ENCODE data around the gene GRAMD4. TPM values are rescaled to one million over a fixed set of nuclear protein-coding genes. Genes with fewer than 3 reads are reported as not detected.
A peak's percentile ranks its signal among the peaks of the same experiment; 100 is the strongest.

GRAMD4 gene
- polyA plus RNA-seq, 3 donors, result 9.5 to 33.3 (median 12.6) TPM

- TF ChIP-seq, protein P1, sequence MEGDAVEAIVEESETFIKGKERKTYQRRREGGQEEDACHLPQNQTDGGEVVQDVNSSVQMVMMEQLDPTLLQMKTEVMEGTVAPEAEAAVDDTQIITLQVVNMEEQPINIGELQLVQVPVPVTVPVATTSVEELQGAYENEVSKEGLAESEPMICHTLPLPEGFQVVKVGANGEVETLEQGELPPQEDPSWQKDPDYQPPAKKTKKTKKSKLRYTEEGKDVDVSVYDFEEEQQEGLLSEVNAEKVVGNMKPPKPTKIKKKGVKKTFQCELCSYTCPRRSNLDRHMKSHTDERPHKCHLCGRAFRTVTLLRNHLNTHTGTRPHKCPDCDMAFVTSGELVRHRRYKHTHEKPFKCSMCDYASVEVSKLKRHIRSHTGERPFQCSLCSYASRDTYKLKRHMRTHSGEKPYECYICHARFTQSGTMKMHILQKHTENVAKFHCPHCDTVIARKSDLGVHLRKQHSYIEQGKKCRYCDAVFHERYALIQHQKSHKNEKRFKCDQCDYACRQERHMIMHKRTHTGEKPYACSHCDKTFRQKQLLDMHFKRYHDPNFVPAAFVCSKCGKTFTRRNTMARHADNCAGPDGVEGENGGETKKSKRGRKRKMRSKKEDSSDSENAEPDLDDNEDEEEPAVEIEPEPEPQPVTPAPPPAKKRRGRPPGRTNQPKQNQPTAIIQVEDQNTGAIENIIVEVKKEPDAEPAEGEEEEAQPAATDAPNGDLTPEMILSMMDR (IDR thresholded peaks at IDR 0.05), result no peak
- peaks cover 0 to 2% (median 0%) of the 10 kb centered on the region in 3 donors for H3K27me3 Mint-ChIP-seq (ENCODE audit: low read depth in 3 of 3)
- H3K36me3 Mint-ChIP-seq, result peaks cover 36 to 65% of the 10 kb centered on the region in 2 donors
- peak overlapping the region in 2 of 7 donors; percentile 46 to 69 for H3K27ac Mint-ChIP-seq
- Histone ChIP-seq H3K9me3 (replicated peaks in 1 of 2; ENCODE audit: control insufficient read depth in 1 of 2, insufficient read depth in 1 of 2, low read length in 2 of 2) (no peaks in the 10 kb centered on the region), H4K20me1 (ENCODE audit: insufficient read depth, low read length) (peaks cover 65% of the 10 kb centered on the region), H3K36me3 (replicated peaks in 1 of 2; ENCODE audit: control insufficient read depth in 1 of 2, insufficient read depth in 2 of 2, low read length in 2 of 2) (peaks cover 60 to 65% of the 10 kb centered on the region in 2 donors), H3K4me1 (ENCODE audit: control insufficient read depth in 1 of 2, insufficient read depth in 2 of 2, low read length in 2 of 2) (peaks cover 16 to 20% of the 10 kb centered on the region in 2 donors), H3K4me2 (replicated peaks; ENCODE audit: extremely low read depth, low read length, poor library complexity, severe bottlenecking) (no peak overlapping the region), H3K9ac (ENCODE audit: insufficient read depth, low read length, poor library complexity, severe bottlenecking) (no peak overlapping the region), H3K4me3 (replicated peaks in 1 of 3; ENCODE audit: low read depth in 2 of 3, low read length in 3 of 3) (no peak overlapping the region), H3K27me3 (ENCODE audit: control insufficient read depth in 2 of 2, insufficient read depth in 2 of 2, low read length in 2 of 2) (no peaks in the 10 kb centered on the region), H3K27ac (ENCODE audit: low read depth in 1 of 2, low read length in 2 of 2) (no peak overlapping the region), H3K79me2 (ENCODE audit: insufficient read depth, low read length) (peaks cover 3% of the 10 kb centered on the region), H2AFZ (ENCODE audit: insufficient read depth, low read depth, low read length, poor library complexity, severe bottlenecking) (no peak overlapping the region)
- peaks cover 37% of the 10 kb centered on the region for H3K4me1 Mint-ChIP-seq
- no peak overlapping the region for H3K4me3 Mint-ChIP-seq
- 88% methylated on average over 15 of the region's 15 CpGs for WGBS (ENCODE audit: insufficient coverage)
- no peak for DNase-seq
- intact Hi-C loops (cut with micrococcal nuclease), result no loop called here
- H3K9me3 Mint-ChIP-seq, result peaks cover 0 to 2% (median 0%) of the 10 kb centered on the region in 7 donors
Measured at GRCh38 chr22:46676479-46676878, 56.3 kb downstream of the GRAMD4 start.

- Mint-ChIP-seq H3K36me3 (peaks cover 36 to 65% of the 10 kb centered on the region in 2 donors), H3K27ac (no peak overlapping the region), H3K27me3 (ENCODE audit: low read depth in 3 of 3) (peaks cover 0 to 2% (median 0%) of the 10 kb centered on the region in 3 donors), H3K4me1 (peaks cover 34% of the 10 kb centered on the region), H3K9me3 (peaks cover 0 to 2% (median 0%) of the 10 kb centered on the region in 7 donors), H3K4me3 (no peak overlapping the region)
- H3K9ac ChIP-seq (ENCODE audit: insufficient read depth, low read length, poor library complexity, severe bottlenecking), result no peak overlapping the region
- TF ChIP-seq, protein P1 (IDR thresholded peaks at IDR 0.05), result no peak
- WGBS (ENCODE audit: insufficient coverage), result 92% methylated on average over 10 of the region's 14 CpGs
- H3K27me3 ChIP-seq (ENCODE audit: control insufficient read depth in 2 of 2, insufficient read depth in 2 of 2, low read length in 2 of 2), result no peaks in the 10 kb centered on the region
- H3K27ac ChIP-seq (ENCODE audit: low read depth in 1 of 2, low read length in 2 of 2), result no peak overlapping the region
- peaks cover 3% of the 10 kb centered on the region for H3K79me2 ChIP-seq (ENCODE audit: insufficient read depth, low read length)
- H2AFZ ChIP-seq (ENCODE audit: insufficient read depth, low read depth, low read length, poor library complexity, severe bottlenecking), result no peak overlapping the region
- intact Hi-C loops (cut with micrococcal nuclease), result no loop called here
- no peak overlapping the region for H3K4me3 ChIP-seq (replicated peaks in 1 of 3; ENCODE audit: low read depth in 2 of 3, low read length in 3 of 3)
- peaks cover 16 to 20% of the 10 kb centered on the region in 2 donors for H3K4me1 ChIP-seq (ENCODE audit: control insufficient read depth in 1 of 2, insufficient read depth in 2 of 2, low read length in 2 of 2)
- no peak overlapping the region for H3K4me2 ChIP-seq (replicated peaks; ENCODE audit: extremely low read depth, low read length, poor library complexity, severe bottlenecking)
- H4K20me1 ChIP-seq (ENCODE audit: insufficient read depth, low read length), result peaks cover 64% of the 10 kb centered on the region
- no peak for DNase-seq
- no peaks in the 10 kb centered on the region for H3K9me3 ChIP-seq (replicated peaks in 1 of 2; ENCODE audit: control insufficient read depth in 1 of 2, insufficient read depth in 1 of 2, low read length in 2 of 2)
- peaks cover 59 to 66% of the 10 kb centered on the region in 2 donors for H3K36me3 ChIP-seq (replicated peaks in 1 of 2; ENCODE audit: control insufficient read depth in 1 of 2, insufficient read depth in 2 of 2, low read length in 2 of 2)
Measured at GRCh38 chr22:46676881-46677280, 56.7 kb downstream of the GRAMD4 start.

Measured in CD14-positive monocyte (primary cell).